ENCODE results near the gene SCN10A. TPM values are rescaled to one million over a fixed set of nuclear protein-coding genes. Genes with fewer than 3 reads are reported as not detected.

The SCN10A gene
- total RNA-seq, 4 donors from 2014 or later: 0.15 TPM; not detected in 3

- no peak overlapping the region for H3K4me3 ChIP-seq
- no peaks in the 10 kb centered on the region for H3K36me3 ChIP-seq
- no peaks in the 10 kb centered on the region for H3K27me3 ChIP-seq
- H3K4me1 ChIP-seq: no peaks in the 10 kb centered on the region
- 68% methylated on average over 2 of the region's 2 CpGs; no CpG with 5 or more reads in 1 of the 2 donors for WGBS, 2 donors (ENCODE audit: low coverage in 1 of 2)
- no peaks in the 10 kb centered on the region for H3K9me3 ChIP-seq
- no peak for ATAC-seq
- no peak overlapping the region for H3K27ac ChIP-seq
- TF ChIP-seq POLR2AphosphoS5 (IDR thresholded peaks at IDR 0.05) (no peak), CTCF (IDR thresholded peaks at IDR 0.05) (no peak), POLR2A (IDR thresholded peaks at IDR 0.05) (no peak), EP300 (IDR thresholded peaks at IDR 0.05) (no peak)
Observed at GRCh38 chr3:38687321-38687720, 128.7 kb downstream of the SCN10A start.

DNA sequence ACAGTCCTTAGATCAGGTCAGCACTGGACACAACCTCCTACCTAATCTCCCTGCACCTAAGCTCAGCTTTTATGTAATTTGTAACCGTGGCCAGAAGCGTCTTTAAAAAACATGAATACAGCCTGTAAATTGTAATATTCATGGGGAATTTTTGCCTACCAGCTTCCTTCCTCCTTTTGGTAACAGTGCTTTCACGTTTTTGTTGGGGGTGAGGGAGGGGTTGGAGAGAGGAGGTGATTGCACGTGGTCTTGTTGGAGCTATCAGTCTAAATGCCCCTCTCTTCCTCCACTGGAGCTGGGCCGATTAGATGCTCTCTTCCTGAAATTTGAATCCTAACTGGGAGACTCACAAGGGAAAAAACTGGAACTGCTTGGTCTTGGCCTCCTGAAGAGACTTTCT, 131.5 kb downstream of the SCN10A start:
- Histone ChIP-seq H3K36me3 (no peaks in the 10 kb centered on the region), H3K4me3 (no peak overlapping the region), H3K4me1 (no peaks in the 10 kb centered on the region), H3K9me3 (no peaks in the 10 kb centered on the region), H3K27me3 (peaks cover 3% of the 10 kb centered on the region), H3K27ac (no peak overlapping the region)
- ATAC-seq: no peak
- WGBS, 2 donors (ENCODE audit: low coverage in 1 of 2): 68 to 87% methylated on average over 3 to 4 of the region's 5 CpGs
- TF ChIP-seq EP300 (IDR thresholded peaks at IDR 0.05) (no peak), POLR2AphosphoS5 (IDR thresholded peaks at IDR 0.05) (no peak), POLR2A (IDR thresholded peaks at IDR 0.05) (no peak), CTCF (IDR thresholded peaks at IDR 0.05) (no peak)

DNA sequence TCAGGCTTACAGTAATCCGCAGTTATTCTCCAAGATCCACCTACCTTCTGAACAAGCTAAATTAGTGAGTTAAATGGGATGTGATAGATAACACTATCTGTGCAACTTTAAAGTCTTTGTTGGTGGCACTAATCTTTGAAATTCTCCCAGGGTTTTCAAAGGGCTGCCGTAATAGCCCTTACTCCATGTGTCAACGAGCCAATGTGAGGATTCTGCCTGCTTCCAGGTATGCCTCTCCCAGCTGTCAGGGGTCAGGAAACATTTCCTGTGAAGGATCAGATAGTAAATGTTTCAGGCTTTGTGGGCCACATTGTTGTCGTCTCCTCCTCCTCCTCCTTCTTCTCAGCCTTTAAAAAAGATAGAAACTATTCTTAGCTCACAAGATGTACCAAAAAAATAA, 146.3 kb downstream of the SCN10A start:
- peaks cover 10% of the 10 kb centered on the region for H3K27me3 ChIP-seq
- H3K27ac ChIP-seq: no peak overlapping the region
- ATAC-seq: no peak
- no peaks in the 10 kb centered on the region for H3K4me1 ChIP-seq
- no peak overlapping the region for H3K4me3 ChIP-seq
- TF ChIP-seq POLR2A (IDR thresholded peaks at IDR 0.05): no peak
- TF ChIP-seq EP300 (IDR thresholded peaks at IDR 0.05): no peak
- TF ChIP-seq CTCF (IDR thresholded peaks at IDR 0.05): no peak
- TF ChIP-seq POLR2AphosphoS5 (IDR thresholded peaks at IDR 0.05): no peak
- 26 to 38% methylated on average over 4 of the region's 4 CpGs for WGBS, 2 donors (ENCODE audit: low coverage in 1 of 2)
- H3K9me3 ChIP-seq: peaks cover 0 to 8% (median 0%) of the 10 kb centered on the region in 3 donors
- no peaks in the 10 kb centered on the region for H3K36me3 ChIP-seq

DNA sequence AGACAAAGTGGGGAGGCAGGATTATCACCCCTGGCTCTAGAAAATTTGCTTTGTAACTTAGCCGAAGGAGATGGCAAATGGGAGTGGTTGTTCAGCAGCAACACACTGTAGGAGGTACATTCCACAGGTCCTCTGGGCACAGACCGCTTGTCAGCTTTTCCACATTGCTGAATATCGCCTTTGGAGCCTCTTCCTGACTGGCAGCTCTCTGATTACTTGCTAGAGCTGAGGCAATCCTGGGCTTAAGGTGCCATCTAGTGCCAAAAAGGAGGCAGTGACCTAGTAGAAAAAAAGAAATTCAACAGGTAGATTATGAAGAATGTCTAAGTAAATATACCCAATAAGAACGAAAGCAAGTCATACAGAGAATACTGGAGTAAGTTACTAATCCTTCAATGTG, 153.5 kb downstream of the SCN10A start:
- peaks cover 48% of the 10 kb centered on the region for H3K27me3 ChIP-seq
- no peaks in the 10 kb centered on the region for H3K36me3 ChIP-seq
- no peak for TF ChIP-seq CTCF (IDR thresholded peaks at IDR 0.05)
- no peak for TF ChIP-seq POLR2AphosphoS5 (IDR thresholded peaks at IDR 0.05)
- TF ChIP-seq EP300 (IDR thresholded peaks at IDR 0.05): no peak
- no peak for TF ChIP-seq POLR2A (IDR thresholded peaks at IDR 0.05)
- H3K4me1 ChIP-seq: no peaks in the 10 kb centered on the region
- no peak for ATAC-seq
- whole genome bisulfite sequencing, 2 donors (ENCODE audit: low coverage in 1 of 2): 35 to 54% methylated on average over 1 to 4 of the region's 4 CpGs
- no peak overlapping the region for H3K4me3 ChIP-seq
- H3K9me3 ChIP-seq: peaks cover 0 to 28% (median 0%) of the 10 kb centered on the region in 3 donors
- no peak overlapping the region for H3K27ac ChIP-seq

GRCh38 chr3:38658841-38659240, 157.2 kb downstream of the SCN10A start:
- no peak for ATAC-seq
- H3K4me1 ChIP-seq: no peaks in the 10 kb centered on the region
- peaks cover 0 to 28% (median 0%) of the 10 kb centered on the region in 3 donors for H3K9me3 ChIP-seq
- no peaks in the 10 kb centered on the region for H3K36me3 ChIP-seq
- TF ChIP-seq EP300 (IDR thresholded peaks at IDR 0.05): no peak
- no peak for TF ChIP-seq POLR2A (IDR thresholded peaks at IDR 0.05)
- TF ChIP-seq POLR2AphosphoS5 (IDR thresholded peaks at IDR 0.05): no peak
- TF ChIP-seq CTCF (IDR thresholded peaks at IDR 0.05): no peak
- peaks cover 84% of the 10 kb centered on the region for H3K27me3 ChIP-seq
- 0% methylated on average over 1 of the region's 9 CpGs; no CpG with 5 or more reads in 1 of the 2 donors for WGBS, 2 donors (ENCODE audit: low coverage in 1 of 2)
- H3K4me3 ChIP-seq: no peak overlapping the region
- no peak overlapping the region for H3K27ac ChIP-seq

Measured in gastroesophageal sphincter (tissue), 4 donors.